GM12874 (cell line): ENCODE results near the gene MAD2L1.

Source experiments
- TF ChIP-seq, protein P1 (sequence below): IDR thresholded peaks from 2 replicates; pipeline ENCODE4 v1.5.1; 2011; ENCODE audit warnings: low read depth, mild to moderate bottlenecking, control low read depth, low read length, moderate library complexity; ENCODE audit not compliant: insufficient read depth

MAD2L1 gene

DNA sequence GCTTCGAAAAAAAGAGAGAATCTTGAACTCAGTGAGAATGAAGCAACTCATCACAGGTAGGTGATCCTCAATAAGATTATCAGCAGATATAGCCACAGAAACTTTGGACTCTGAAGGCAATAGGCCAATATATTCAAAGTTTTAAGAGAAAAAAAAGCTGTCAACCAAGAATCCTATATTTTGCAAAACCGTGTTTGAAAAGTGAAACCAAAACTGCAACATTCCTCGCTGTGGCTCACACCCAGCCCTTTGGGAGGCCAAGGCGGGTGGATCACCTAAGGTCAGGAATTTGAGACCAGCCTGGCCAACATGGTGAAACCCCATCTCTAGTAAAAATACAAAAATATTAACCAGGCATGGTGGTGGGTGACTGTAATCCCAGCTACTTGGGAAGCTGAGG lies 22.8 kb downstream of the MAD2L1 start:
- TF ChIP-seq, protein P1, sequence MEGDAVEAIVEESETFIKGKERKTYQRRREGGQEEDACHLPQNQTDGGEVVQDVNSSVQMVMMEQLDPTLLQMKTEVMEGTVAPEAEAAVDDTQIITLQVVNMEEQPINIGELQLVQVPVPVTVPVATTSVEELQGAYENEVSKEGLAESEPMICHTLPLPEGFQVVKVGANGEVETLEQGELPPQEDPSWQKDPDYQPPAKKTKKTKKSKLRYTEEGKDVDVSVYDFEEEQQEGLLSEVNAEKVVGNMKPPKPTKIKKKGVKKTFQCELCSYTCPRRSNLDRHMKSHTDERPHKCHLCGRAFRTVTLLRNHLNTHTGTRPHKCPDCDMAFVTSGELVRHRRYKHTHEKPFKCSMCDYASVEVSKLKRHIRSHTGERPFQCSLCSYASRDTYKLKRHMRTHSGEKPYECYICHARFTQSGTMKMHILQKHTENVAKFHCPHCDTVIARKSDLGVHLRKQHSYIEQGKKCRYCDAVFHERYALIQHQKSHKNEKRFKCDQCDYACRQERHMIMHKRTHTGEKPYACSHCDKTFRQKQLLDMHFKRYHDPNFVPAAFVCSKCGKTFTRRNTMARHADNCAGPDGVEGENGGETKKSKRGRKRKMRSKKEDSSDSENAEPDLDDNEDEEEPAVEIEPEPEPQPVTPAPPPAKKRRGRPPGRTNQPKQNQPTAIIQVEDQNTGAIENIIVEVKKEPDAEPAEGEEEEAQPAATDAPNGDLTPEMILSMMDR = no peak

DNA sequence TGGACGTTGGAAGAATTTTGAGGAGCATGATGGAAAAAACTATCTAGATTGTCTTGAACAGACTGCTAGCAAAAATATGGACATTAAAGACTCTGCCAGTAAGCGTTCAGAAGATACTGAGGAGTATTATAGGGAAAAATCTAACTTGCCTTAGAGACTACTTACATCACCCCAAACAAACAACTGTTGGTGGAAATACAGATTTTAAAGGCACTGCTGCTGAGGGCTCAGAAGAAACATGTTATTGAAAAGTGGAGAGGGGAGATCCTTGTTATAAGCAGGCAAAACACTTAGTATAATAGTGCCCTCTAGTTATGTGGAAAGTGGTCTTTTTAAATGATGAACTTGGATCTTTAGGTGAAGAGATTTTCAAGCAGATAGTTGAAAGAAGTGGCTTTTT lies 29.2 kb downstream of the MAD2L1 start:
- TF ChIP-seq, protein P1 = no peak

DNA sequence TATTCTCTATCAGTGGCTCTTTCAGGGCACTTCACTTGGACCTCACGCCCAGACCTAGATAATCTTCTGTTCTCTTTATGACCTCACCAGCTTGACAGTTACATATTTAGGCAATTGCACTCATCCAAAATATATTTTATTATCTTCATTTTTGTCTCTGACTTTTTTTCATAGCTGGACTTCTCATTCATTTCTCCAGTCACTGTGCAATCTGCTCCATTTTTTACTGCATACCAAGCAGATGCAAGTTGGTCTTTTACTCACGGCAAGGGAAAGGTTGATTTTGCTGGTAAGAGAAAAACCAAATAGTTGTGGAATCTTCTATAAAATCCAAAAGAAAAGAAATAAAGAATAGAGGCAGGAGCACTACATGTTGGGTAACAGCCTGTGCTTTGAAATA lies 31.7 kb downstream of the MAD2L1 start:
- TF ChIP-seq, protein P1 = no peak

DNA sequence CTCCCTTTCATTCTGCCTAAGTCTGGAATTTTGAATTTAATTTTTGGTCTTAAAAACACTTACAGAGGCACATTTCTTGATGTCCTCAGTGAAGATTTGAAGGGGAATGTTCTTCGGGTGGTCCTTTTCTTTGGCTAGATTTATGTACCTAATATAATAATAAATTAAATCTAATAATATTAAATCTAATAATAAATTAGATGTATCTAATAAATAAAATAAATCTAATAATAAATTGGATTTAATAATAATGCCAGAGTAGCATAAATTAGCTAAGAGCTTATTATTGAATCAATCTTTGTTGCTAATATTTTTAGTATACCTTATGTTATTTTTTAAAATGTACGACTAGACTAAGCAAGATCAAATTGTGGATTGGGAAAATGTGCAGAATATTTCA lies 39.8 kb downstream of the MAD2L1 start:
- TF ChIP-seq, protein P1 = no peak

DNA sequence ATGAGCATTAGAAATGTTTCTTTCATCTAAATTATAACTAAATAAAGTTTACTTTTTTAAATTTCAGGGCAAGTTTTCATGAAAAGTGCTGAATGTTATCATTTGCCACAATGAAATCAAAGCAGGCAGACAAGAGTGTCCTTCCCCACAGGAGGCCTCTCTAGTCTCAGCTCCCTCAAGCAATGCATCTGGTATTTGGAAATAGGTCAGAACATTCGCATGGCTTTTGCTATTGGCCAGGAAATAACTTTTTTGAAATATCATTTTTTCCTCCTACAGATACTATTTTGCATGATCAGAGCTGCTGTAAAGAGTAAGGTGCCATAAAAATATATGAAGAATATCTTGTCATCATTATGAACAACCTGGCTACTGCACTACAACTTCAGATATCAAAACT lies 41.1 kb downstream of the MAD2L1 start:
- TF ChIP-seq, protein P1 = no peak

DNA sequence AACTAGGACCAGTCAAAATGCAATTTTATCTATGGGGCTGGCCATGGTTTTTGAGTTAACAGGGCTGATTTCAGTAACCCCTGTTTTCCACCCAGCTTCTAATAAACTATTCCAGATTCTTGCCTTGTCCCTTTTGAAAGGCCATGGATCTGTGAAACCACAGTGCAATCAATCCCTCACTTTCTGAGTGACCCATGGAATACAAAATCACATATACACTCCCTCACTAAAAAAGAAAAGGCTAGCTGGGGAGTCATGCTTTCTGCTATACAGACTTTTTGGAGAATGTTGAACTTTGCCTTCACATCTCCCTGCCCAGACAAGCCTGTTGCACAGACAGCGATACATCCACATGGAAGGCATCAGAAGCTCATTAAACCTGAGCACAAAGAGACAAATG lies 47.9 kb downstream of the MAD2L1 start:
- TF ChIP-seq, protein P1 = no peak

DNA sequence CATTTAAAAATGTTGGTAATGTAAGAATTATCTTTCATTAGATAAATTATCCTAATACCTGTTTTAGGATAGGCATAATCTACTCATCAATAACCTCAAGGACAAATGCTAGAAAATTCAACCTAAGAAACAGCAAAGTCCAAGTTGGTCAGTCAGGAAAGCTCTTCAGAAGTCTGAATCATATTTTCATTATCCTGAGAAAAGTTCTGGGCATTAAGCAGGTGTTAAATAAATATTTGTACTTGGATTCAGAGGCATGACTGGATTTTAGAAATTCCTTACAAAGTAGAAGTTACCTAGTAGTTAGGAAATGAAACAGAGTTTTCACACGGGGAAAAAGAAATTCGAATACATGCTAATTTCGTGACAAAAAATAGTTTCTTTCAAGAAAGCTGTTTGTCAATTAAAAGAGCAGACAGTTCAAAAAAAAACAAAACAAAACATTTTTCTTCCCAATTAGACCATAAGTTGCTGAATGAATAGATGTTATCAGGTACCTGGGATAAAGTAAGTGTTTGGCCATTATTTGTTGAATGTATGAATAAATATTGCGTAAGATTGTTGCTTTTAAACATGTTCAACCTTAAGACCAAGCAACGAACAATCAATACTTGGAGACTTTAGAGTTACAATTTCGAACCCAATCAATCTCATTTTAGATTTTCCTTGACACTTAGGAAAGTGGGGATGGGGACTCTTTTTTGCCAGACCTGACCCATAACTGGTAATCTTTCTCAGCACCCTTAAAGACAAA lies 48.5 kb downstream of the MAD2L1 start:
- TF ChIP-seq, protein P1 = no peak
